Ovary (tissue), 9 donors: ENCODE results near the gene LYL1. TPM values are rescaled to one million over a fixed set of nuclear protein-coding genes. Genes with fewer than 3 reads are reported as not detected.

Source experiments
- DNase-seq, 5 donors: peaks; one replicate each; pipeline ENCODE4 v3.0.0-alpha.2; 2019 to 2020
- H3K27ac ChIP-seq, 2 donors: fragments of 200-600 bp; one replicate each; pipeline versions ENCODE4 v1.5.1 to v1.8.0; 2019 to 2022
- H3K27me3 ChIP-seq: fragments of 200-600 bp; one replicate; pipeline ENCODE4 v1.8.0; 2022
- H3K36me3 ChIP-seq: fragments of 200-600 bp; sonication (generic); one replicate; pipeline ENCODE4 v1.5.1; 2019
- H3K4me1 ChIP-seq: one replicate; pipeline ENCODE4 v1.8.1; 2013; ENCODE audit warnings: mild to moderate bottlenecking, moderate library complexity; ENCODE audit not compliant: insufficient read depth
- H3K4me3 ChIP-seq: fragments of 200-600 bp; sonication (generic); one replicate; pipeline ENCODE4 v1.5.1; 2017
- H3K9me3 ChIP-seq, 2 donors: fragments of 200-600 bp in 1 of 2; sonication (generic) in 1 of 2; one replicate each; pipeline versions ENCODE4 v1.5.1 to v1.8.1; 2013 to 2019; ENCODE audit warnings: mild to moderate bottlenecking in 1 of 2, moderate library complexity in 1 of 2
- CTCF ChIP-seq, 3 donors: fragments of 450-650 bp in 2 of 3; fragments of 200-600 bp in 1 of 3; IDR thresholded peaks; one replicate each; pipeline versions ENCODE4 v1.5.1 to v1.8.0; 2016 to 2022; ENCODE audit warnings: antibody characterized with exemption in 3 of 3, mild to moderate bottlenecking in 1 of 3
- EP300 ChIP-seq: sonication (generic); formaldehyde crosslinking; IDR thresholded peaks from one replicate; pipeline ENCODE4 v1.6.1; 2017; ENCODE audit warnings: antibody characterized with exemption
- POLR2A ChIP-seq: fragments of 450-650 bp; IDR thresholded peaks from one replicate; pipeline ENCODE4 v1.6.1; 2017; ENCODE audit warnings: antibody characterized with exemption, mild to moderate bottlenecking, moderate library complexity
- WGBS, 3 donors: extraction: QIAGEN DNeasy Blood & Tissue Kit in 1 of 3; methylation state at CpG; one replicate each; pipeline versions ENCODE4 v1.1.5 to v1.1.7; 2013 to 2017; 5-methylcytosine and 5-hydroxymethylcytosine counted together
- intact Hi-C, 4 donors: fragments of 100-400 bp; cut with DNase I; formaldehyde crosslinking; loops; one replicate each; pipeline versions ENCODE4 v1.11.0 to v1.15.1; 2022 to 2023
- polyA plus RNA-seq, 2 donors: library from polyadenylated mRNA; stranded (reverse); fragments of 200-250 nt in 1 of 2; fragments of 350-450 nt in 1 of 2; fragmentation: Illumina TruSeq in 1 of 2; extraction: RNeasy Lipid Tissue Mini Kit (QIAGEN cat#74804) in 1 of 2; gene quantifications; one replicate each; pipeline ENCODE4 v1.2.3, GENCODE V29; 2013 to 2014
- total RNA-seq, 7 donors: library from RNA; depleted of rRNA in 2 of 7; stranded (reverse); fragments of >200 nt in 2 of 7; fragmentation: NEBNext Ultra II Directional in 3 of 7; extraction: Animal tissue kit (Norgen Biotek cat#: 25700) in 3 of 7; gene quantifications; one replicate each; pipeline versions ENCODE4 v1.1.0 to v1.2.4, GENCODE V29; 2016 to 2023
- donor health status: DM: no; HTN: no; CAD: no; lungs with moderate emphysema.
- donor health status: DM: no; HTN: no; CAD: no.
- donor health status: Bipolar disorder and iron deficiency.
- donor health status: DM: yes; HTN: yes; CAD: no.
- donor health status: DM: no; HTN: no; CAD: no.
- donor health status: DM: yes; HTN: yes; CAD: no.

Gene LYL1
- total and polyA plus RNA-seq, 9 donors: 0.90 to 7.4 (median 5.0) TPM

GRCh38 chr19:13090511-13091231 is 12.0 kb downstream of the LYL1 start:
- WGBS, 3 donors: 42 to 56% (median 50%) methylated on average over 8 to 10 of the region's 10 CpGs
- H3K4me1 ChIP-seq: peaks cover 29% of the 10 kb centered on the region

GRCh38 chr19:13089857-13090507 is 12.7 kb downstream of the LYL1 start:
- peak in 3 of 5 donors; percentile 37 to 44 (median 39) for DNase-seq
- intact Hi-C loops: no loop called here
- Histone ChIP-seq H3K36me3 (no peaks in the 10 kb centered on the region), H3K4me1 (peaks cover 29% of the 10 kb centered on the region), H3K4me3 (no peak overlapping the region), H3K27ac (peak overlapping the region; percentile 77 to 87), H3K9me3 (no peaks in the 10 kb centered on the region), H3K27me3 (no peaks in the 10 kb centered on the region)
- WGBS, 3 donors: 65 to 74% (median 69%) methylated on average over 11 to 12 of the region's 12 CpGs
- no peak for TF ChIP-seq EP300
- TF ChIP-seq CTCF (IDR thresholded peaks at IDR 0.05): no peak
- no peak for TF ChIP-seq POLR2A

More at GRCh38 chr19:13090511-13091231, 12.0 kb downstream of the LYL1 start:
- no peak overlapping the region for H3K4me3 ChIP-seq
- no peaks in the 10 kb centered on the region for H3K36me3 ChIP-seq
- no peaks in the 10 kb centered on the region for H3K27me3 ChIP-seq
- peak overlapping the region; percentile 77 to 87 for H3K27ac ChIP-seq
- peak in 3 of 5 donors; percentile 50 to 53 (median 52) for DNase-seq
- TF ChIP-seq CTCF (IDR thresholded peaks at IDR 0.05) (no peak), POLR2A (no peak), EP300 (no peak)
- intact Hi-C loops: no loop called here
- H3K9me3 ChIP-seq: no peaks in the 10 kb centered on the region

- H3K27me3 ChIP-seq: no peaks in the 10 kb centered on the region
- H3K9me3 ChIP-seq: no peaks in the 10 kb centered on the region
- no peaks in the 10 kb centered on the region for H3K36me3 ChIP-seq
- 75 to 84% (median 81%) methylated on average over 5 of the region's 5 CpGs for WGBS, 3 donors
- H3K27ac ChIP-seq: peak overlapping the region; percentile 77 to 87
- intact Hi-C loops: no loop called here
- TF ChIP-seq CTCF (IDR thresholded peaks at IDR 0.05) (no peak), EP300 (no peak), POLR2A (no peak)
- H3K4me1 ChIP-seq: peaks cover 29% of the 10 kb centered on the region
- no peak overlapping the region for H3K4me3 ChIP-seq
- DNase-seq: peak in 3 of 5 donors; percentile 33 to 37 (median 34)
Measured at GRCh38 chr19:13089139-13089856, 13.4 kb downstream of the LYL1 start.

GRCh38 chr19:13087795-13088537 is 14.7 kb downstream of the LYL1 start:
- no peaks in the 10 kb centered on the region for H3K36me3 ChIP-seq
- H3K27ac ChIP-seq: no peak overlapping the region
- intact Hi-C loops: no loop called here
- peaks cover 28% of the 10 kb centered on the region for H3K4me1 ChIP-seq
- peak in 2 of 5 donors; percentile 33 to 36 for DNase-seq
- TF ChIP-seq EP300 (no peak), CTCF (IDR thresholded peaks at IDR 0.05) (no peak), POLR2A (no peak)
- no peaks in the 10 kb centered on the region for H3K27me3 ChIP-seq
- WGBS, 3 donors: 85 to 88% (median 86%) methylated on average over 37 of the region's 37 CpGs
- no peak overlapping the region for H3K4me3 ChIP-seq
- no peaks in the 10 kb centered on the region for H3K9me3 ChIP-seq
